Bronchial epithelial cell (primary cell): ENCODE measurements around the gene SLFN13. TPM values are rescaled to one million over a fixed set of nuclear protein-coding genes. Genes with fewer than 3 reads are reported as not detected.

Experiments
- DNase-seq: peaks from one replicate; pipeline ENCODE4 v3.0.0-alpha.2; 2010; ENCODE audit warnings: low read depth
- FAIRE-seq: peaks from 2 replicates; lab custom pipeline; 2011; peaks lifted over from hg19 to GRCh38; lab: Jason Lieb, UNC
- H3K27me3 ChIP-seq: 2 replicates; pipeline ENCODE4 v1.5.1; 2011; ENCODE audit warnings: low read length; ENCODE audit not compliant: control insufficient read depth, insufficient read depth
- H3K36me3 ChIP-seq: 2 replicates; pipeline ENCODE4 v1.5.1; 2011; ENCODE audit warnings: low read length; ENCODE audit not compliant: control insufficient read depth, insufficient read depth
- H3K4me3 ChIP-seq: 2 replicates; pipeline ENCODE4 v1.5.1; 2011; ENCODE audit warnings: mild to moderate bottlenecking, low read depth, low read length, control low read depth
- total RNA-seq: library from RNA; depleted of rRNA; stranded (reverse); fragments of >200 nt; gene quantifications from 2 replicates; pipeline ENCODE4 v1.2.1, GENCODE V29; 2014
- TF ChIP-seq, protein P1 (sequence below): IDR thresholded peaks from 2 replicates; pipeline ENCODE4 v1.5.1; 2011; ENCODE audit warnings: mild to moderate bottlenecking, moderate library complexity, low read length, control low read depth, inconsistent platforms; ENCODE audit not compliant: insufficient read depth, severe bottlenecking

The SLFN13 gene
- total RNA-seq, 1 donor from 2014 or later: 1.3 TPM

DNA sequence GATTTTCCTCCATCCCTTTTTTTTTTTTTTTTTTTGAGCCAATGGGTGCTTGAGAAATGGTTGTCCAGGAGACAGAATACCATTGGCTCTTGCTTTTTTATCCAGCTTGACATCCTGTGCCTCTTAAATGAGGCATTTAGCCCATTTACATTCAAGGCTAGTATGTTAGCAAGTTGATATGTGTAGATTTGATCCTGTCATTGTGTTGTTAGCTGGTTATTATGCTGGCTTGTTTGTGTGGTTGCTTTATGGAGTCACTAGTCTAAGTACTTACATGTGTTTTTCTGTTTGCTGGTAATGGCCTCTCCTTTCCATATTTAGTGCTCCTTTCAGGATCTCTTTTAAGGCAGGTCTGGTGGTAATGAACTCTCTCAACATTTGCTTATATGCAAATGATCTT is 61.1 kb downstream of the SLFN13 start:
- no peak for DNase-seq
- TF ChIP-seq, protein P1, sequence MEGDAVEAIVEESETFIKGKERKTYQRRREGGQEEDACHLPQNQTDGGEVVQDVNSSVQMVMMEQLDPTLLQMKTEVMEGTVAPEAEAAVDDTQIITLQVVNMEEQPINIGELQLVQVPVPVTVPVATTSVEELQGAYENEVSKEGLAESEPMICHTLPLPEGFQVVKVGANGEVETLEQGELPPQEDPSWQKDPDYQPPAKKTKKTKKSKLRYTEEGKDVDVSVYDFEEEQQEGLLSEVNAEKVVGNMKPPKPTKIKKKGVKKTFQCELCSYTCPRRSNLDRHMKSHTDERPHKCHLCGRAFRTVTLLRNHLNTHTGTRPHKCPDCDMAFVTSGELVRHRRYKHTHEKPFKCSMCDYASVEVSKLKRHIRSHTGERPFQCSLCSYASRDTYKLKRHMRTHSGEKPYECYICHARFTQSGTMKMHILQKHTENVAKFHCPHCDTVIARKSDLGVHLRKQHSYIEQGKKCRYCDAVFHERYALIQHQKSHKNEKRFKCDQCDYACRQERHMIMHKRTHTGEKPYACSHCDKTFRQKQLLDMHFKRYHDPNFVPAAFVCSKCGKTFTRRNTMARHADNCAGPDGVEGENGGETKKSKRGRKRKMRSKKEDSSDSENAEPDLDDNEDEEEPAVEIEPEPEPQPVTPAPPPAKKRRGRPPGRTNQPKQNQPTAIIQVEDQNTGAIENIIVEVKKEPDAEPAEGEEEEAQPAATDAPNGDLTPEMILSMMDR: no peak
- FAIRE-seq: no peak
- Histone ChIP-seq H3K4me3 (no peak overlapping the region), H3K36me3 (no peaks in the 10 kb centered on the region), H3K27me3 (peaks cover 6% of the 10 kb centered on the region)

Other genes with a start within 250 kb of the SLFN13 start
- gene SLFN5, start 205.7 kb downstream of the SLFN13 start, total RNA-seq: 104 and 112 TPM in 2 replicates
- gene SLFN11, start 75.1 kb downstream of the SLFN13 start, total RNA-seq: 3.8 and 6.1 TPM in 2 replicates
- gene SLFN12, start 16.3 kb downstream of the SLFN13 start, total RNA-seq: 2.3 and 4.2 TPM in 2 replicates
- under 0.01 and 0.13 TPM in 2 replicates for gene SLFN12L, start 88.9 kb upstream of the SLFN13 start, total RNA-seq
- not detected in 2 replicates for gene SLFN14, start 112.1 kb upstream of the SLFN13 start, total RNA-seq
- 1.8 and 2.9 TPM in 2 replicates for gene PEX12, start 129.8 kb upstream of the SLFN13 start, total RNA-seq
- 38.3 and 50.8 TPM in 2 replicates for gene AP2B1, start 138.6 kb upstream of the SLFN13 start, total RNA-seq